HG02840 (cell line): ENCODE results near the gene PRKCA.

ENCODE experiments used
- ATAC-seq: cut with Tn5 transposase; IDR thresholded peaks from one replicate; pipeline ENCODE4 v1.9.1; 2021; ENCODE audit warnings: mild to moderate bottlenecking, moderate library complexity, moderate number of reproducible peaks; ENCODE audit not compliant: unreplicated experiment, low FRiP score

Gene PRKCA

DNA sequence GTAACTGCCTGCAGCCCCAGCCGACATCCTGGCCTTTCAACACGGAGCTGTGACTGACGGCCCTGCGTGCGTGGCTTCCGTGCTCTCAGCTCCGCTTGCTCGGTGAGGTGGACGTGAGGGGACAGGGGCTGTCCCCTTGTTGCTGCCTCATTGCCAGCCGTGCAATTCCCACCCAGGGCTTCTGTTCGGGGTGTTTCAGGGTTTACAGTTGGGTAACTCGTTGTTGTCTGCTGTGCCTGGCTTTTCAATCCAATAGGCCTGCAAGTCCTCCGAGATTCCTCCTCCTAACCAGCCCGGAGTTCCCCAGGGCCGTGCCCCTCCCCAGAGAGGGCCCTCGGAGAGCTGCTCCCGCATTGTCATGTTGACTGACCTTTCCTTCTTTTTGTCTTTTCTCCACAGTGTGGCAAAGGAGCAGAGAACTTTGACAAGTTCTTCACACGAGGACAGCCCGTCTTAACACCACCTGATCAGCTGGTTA, 501.1 kb downstream of the PRKCA start:
- ATAC-seq: no peak

GRCh38 chr17:66805567-66805966, 503.2 kb downstream of the PRKCA start:
- no peak for ATAC-seq

GRCh38 chr17:66807182-66807581, 504.8 kb downstream of the PRKCA start:
- no peak for ATAC-seq

GRCh38 chr17:66809408-66809807, 507.0 kb downstream of the PRKCA start:
- no peak for ATAC-seq

GRCh38 chr17:66810951-66811682, 508.7 kb downstream of the PRKCA start:
- no peak for ATAC-seq

DNA sequence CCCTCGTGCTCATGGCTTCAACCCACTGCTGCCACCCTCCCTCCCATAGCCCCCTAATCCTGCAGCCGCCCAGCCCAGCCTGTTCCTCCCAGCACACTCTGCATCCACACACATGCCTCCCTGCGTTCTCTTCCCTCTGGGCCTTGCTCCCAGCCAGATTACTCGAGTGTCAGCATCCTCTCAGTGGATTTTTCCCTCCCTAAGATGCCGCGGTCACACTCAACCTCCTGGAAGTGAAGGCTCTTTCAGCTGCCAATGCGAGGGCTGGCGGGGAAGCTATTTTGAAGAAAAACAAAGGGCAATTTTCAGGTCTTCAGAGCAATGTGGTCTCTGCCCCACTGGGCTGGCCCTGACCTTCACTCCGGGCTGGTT, 509.3 kb downstream of the PRKCA start:
- no peak for ATAC-seq

- no peak for ATAC-seq
Measured at GRCh38 chr17:66812571-66812970, 510.2 kb downstream of the PRKCA start.

- no peak for ATAC-seq
Measured at GRCh38 chr17:66813296-66813695, 510.9 kb downstream of the PRKCA start.

DNA sequence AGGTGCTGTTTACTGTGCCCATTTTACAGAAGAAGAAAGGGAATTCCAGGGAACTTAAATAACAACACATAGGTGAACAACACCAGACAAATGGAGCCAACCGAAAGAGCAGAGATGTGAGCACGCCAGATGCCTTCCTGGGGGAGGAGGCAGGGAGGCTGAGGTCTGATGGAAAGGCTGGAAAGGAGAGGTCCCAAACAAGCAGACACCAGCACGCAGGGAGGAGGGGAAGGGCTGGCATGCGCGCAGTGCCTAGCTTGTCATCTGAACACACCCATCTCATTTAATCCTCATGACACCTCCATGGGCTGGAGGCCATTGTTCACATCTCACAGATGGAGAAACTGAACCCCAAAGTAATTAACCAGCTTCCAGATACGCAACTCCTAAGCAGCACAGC, 511.6 kb downstream of the PRKCA start:
- ATAC-seq: no peak

- no peak for ATAC-seq
Measured at GRCh38 chr17:66814570-66814969, 512.2 kb downstream of the PRKCA start.

GRCh38 chr17:66817750-66818149, 515.3 kb downstream of the PRKCA start:
- no peak for ATAC-seq

DNA sequence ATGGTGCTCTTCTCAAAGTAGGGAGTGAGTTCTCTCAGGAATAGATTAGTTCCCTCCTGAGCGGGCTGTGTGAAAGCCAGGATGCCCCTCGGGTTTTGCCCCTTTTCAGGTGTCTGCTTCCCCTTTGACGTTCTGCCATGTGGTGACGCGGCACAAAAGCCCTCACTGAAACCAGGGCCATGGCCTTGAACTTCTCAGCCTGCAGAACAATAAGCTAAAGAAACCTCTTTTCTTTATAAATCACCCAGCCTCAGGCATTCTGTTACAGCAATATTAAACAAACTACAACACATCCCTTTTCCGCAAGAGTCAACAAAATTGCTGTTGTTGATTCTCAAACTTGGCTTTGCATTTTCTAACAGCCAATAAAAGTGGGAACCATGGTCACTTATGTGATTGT, 517.1 kb downstream of the PRKCA start:
- ATAC-seq: no peak

DNA sequence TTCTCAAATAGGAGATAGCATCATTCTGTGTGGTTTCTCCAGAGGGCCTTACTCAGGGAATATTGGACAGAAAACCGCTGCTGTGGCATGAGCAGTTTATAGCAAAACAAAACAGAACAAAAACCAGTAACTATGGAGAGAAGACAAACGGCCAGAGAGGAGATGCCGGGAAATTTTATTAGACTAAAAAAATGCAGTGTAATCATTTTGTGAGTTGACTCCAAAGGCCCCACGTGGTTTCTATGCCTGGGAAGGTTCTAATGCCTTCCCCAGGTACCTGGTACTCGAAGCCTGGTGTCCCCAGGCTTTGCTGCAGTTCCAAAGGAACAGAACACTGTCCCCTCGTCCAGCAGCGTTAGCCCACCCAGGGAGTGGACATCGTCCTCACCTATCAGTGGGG, 519.6 kb downstream of the PRKCA start:
- no peak for ATAC-seq

- ATAC-seq: no peak
Measured at GRCh38 chr17:66826856-66827255, 524.4 kb downstream of the PRKCA start.

- ATAC-seq: no peak
Measured at GRCh38 chr17:66829386-66829864, 527.0 kb downstream of the PRKCA start.

DNA sequence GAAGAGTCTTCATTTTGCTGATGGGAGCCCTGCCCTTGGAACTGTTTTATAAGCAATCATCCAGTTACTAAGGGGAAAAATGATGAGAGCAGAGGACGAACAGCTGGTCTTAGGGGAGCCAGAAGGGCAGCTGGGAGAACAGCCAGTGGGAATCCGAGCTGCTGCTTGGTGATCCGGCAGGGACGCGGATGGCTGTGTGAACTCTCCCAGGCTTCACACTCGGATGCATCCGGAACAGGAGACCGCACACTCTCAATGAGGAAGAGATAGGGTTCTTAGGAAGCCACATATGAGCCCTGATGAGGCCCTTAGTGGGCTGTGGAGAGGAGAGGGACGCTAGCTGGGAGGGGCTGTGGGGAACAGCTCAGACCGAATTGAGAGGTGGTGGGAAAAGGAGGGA, 527.5 kb downstream of the PRKCA start:
- no peak for ATAC-seq

DNA sequence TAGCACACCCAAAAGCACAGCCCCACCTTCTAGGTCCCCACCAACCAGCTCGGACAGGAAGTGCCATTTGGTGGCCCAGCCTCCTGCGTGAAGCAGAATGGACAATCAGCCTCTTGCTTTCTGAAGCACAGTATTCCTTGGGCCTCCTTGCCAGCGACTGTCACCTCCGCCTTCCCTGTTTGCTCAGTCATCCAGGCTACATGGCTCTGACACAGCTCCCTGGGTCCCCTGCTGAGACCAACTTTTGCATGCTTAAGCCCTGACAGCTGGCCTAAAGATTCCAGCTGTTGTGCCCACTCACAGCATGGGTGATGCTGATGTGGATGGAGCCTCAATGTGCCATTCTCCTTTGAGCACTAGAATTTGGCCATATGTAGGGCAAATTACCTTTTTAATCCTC, 528.0 kb downstream of the PRKCA start:
- no peak for ATAC-seq

GRCh38 chr17:66831383-66832210, 529.2 kb downstream of the PRKCA start:
- ATAC-seq: no peak

DNA sequence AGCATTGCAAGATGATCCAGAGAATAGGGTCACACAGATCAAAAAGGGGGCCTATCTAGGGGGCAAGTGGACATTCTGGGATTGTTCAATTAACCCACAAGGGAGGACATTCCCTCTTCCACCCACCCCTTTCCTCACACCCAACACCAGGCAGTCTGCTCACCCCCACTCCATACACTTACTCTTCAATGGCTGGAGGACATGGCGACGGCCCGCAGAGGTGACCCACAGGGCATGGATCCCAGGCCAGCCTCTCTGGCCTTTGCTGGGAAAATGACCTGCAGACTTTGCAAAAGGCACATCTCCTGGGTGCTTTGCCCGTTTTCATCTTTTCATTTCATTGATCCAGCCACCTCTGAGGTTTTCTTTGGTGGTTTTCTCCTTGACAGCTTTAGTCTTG, 530.8 kb downstream of the PRKCA start:
- ATAC-seq: no peak

GRCh38 chr17:66834426-66834918, 532.1 kb downstream of the PRKCA start:
- no peak for ATAC-seq

DNA sequence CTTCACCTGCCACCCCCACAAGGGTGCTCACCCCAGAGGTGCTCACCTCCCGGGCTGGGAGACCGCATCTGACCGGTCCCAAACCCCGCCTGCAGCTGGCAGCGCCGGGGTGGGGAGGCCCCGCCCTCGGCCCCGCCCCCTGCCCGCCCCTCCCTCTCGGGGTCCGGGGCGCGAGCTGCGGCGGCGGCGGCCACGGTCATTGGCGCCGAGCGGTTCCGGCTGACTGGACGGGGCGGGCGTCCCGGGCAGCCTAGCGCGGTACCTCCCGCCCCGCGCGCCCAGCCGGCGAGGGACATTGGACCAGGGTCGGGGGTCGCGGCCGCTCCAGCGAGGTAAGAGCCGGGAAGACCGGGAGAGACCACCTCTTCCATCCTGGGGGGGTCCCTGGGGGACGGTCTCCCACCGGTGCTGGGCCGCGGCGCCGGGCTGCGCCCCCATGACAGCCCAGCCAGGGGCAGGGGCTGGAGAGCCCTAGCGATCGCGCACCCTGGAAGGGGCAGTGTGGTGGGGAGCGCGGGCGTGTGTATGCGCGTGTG, 532.6 kb downstream of the PRKCA start, which contains the start of gene CACNG5:
Gene CACNG5, plus strand, starts transcription at position 199 of the 536 bp plus-strand sequence. CDS start 42,216 bp downstream, outside the sequence.
- no peak for ATAC-seq
